Stimulated activated effector memory CD8-positive, alpha-beta T cell treated with anti-CD3 and anti-CD28 coated beads, Interleukin-12 subunit alpha, Interleukin-12 subunit beta, amount 100 ng/mL, for 72 hours (primary cell): ENCODE results near the gene MUSTN1.

ENCODE experiments used
- ATAC-seq: fragments of 150-1000 bp; cut with Tn5 transposase; 2 replicates; pipeline ENCODE4 v1.10.0; 2021
- DNase-seq, 2 donors: peaks; one replicate each; pipeline ENCODE4 v3.0.0; 2021 to 2022; ENCODE audit warnings: low spot score in 2 of 2
- H3K27ac Mint-ChIP-seq: one replicate; pipeline ENCODE4 v1.8.0; 2022; ENCODE audit warnings: mild to moderate bottlenecking, mixed read lengths
- H3K36me3 Mint-ChIP-seq: one replicate; pipeline ENCODE4 v1.8.0; 2022; ENCODE audit warnings: mild to moderate bottlenecking, mixed read lengths
- H3K4me1 Mint-ChIP-seq: one replicate; pipeline ENCODE4 v1.8.0; 2022; ENCODE audit warnings: mixed read lengths
- H3K4me3 Mint-ChIP-seq: one replicate; pipeline ENCODE4 v1.8.0; 2022; ENCODE audit warnings: mild to moderate bottlenecking, mixed read lengths
- H3K9me3 Mint-ChIP-seq: one replicate; pipeline ENCODE4 v1.8.0; 2022; ENCODE audit warnings: mixed read lengths

MUSTN1 gene

DNA sequence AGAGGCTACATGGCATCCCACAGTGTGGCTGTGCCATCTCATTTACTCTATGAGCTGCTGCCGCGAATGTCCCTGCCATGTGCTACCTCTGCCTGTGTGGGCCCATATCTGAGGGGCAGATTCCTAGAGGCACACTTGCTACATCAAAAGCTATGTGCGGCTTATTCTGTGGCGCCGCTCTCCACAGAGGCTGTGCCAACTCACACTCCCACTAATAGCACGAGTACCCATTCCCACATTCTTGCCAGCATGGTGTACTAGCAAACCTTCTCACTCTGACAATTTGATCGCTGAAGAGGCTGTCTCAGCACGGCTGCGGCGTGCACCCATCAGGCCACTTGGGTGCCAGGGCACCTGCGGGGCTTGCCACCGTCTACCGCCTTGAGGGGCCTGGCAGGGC is 31.2 kb upstream of the MUSTN1 start:
- Mint-ChIP-seq H3K4me1 (peaks cover 31% of the 10 kb centered on the region), H3K9me3 (peaks cover 5% of the 10 kb centered on the region), H3K27ac (peak overlapping the region; percentile 13), H3K36me3 (peaks cover 5% of the 10 kb centered on the region), H3K4me3 (no peak overlapping the region)
- DNase-seq (no peak), ATAC-seq (no peak)

DNA sequence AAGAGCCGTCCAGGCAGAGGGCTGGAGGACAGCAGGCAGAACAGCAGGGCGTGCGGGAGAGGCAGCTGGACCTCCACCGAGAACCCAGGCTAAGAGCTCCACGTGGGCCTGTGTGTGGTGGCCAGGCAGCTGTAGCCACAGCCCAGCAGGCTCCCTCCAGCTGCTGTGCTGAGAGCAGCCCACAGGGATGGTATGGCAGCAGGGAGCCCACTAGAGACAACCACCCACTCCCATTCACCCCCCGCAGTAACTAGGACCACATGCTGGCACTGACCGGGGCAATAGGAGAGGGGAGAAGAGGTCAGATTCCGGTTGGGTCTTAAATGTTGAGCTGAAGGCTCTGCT is 25.6 kb upstream of the MUSTN1 start:
- Mint-ChIP-seq H3K4me3 (no peak overlapping the region), H3K4me1 (peaks cover 32% of the 10 kb centered on the region), H3K9me3 (peaks cover 3% of the 10 kb centered on the region), H3K36me3 (no peaks in the 10 kb centered on the region), H3K27ac (peak overlapping the region; percentile 26)
- ATAC-seq (no peak), DNase-seq (no peak)

DNA sequence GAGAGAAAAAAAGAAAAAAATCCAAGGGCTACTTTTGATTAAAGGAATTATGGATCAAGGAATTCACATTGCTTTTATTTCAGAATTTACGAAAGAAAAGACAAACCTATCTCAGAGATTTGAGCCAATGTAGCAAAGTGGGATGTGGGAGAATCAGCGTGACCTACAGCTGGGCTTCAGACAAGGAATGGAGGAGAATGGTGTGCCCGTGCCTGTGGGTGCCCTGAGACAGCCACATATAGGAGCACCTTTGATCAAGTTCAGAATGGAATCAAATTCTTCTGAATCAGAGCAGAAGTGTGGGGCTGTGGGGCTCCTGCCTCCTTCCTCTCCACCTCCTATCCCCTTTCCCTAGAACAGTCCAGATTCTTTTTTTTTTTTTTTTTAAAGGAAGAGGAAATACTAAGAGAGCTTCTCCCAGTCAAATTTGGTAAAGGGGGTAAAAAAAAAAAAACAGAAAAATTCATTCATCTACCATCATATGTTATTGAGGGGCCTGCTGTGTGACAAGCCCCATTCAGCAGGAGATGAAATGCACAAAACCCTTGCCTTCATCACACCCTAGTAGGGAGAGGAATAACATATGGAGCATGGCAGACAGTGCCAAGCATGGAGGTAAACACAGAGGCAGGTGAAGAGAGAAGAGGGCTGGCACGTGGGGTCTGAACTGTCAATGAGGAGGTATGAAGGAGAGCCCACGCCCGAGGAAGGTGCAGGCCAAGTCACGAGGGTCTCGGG is 25.0 kb upstream of the MUSTN1 start:
- no peak for ATAC-seq
- peak overlapping the region; percentile 26 for H3K27ac Mint-ChIP-seq
- H3K4me3 Mint-ChIP-seq, result no peak overlapping the region
- peaks cover 32% of the 10 kb centered on the region for H3K4me1 Mint-ChIP-seq
- DNase-seq, result no peak
- no peaks in the 10 kb centered on the region for H3K36me3 Mint-ChIP-seq
- H3K9me3 Mint-ChIP-seq, result no peaks in the 10 kb centered on the region

DNA sequence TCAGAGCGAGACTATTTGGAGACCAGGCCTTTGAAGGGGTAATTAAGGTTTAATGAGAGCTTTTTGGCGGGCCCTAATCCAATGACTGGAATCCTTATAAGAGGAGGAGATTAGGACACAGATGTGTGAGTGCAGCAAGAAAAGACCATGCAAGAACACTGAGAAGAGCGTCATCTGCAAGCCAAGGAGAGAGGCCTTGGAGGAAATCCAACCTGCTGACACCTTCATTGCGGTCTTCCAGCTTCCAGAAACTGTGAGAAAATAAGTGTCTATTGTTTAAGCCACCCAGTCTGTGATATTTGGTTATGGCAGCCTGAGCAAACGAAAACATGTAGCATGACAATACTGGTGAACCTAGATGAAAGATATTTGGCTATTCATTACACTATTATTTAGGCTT is 23.0 kb upstream of the MUSTN1 start:
- DNase-seq (no peak), ATAC-seq (no peak)
- Mint-ChIP-seq H3K9me3 (no peaks in the 10 kb centered on the region), H3K4me3 (no peak overlapping the region), H3K4me1 (peaks cover 32% of the 10 kb centered on the region), H3K36me3 (peaks cover under 1% of the 10 kb centered on the region), H3K27ac (no peak overlapping the region)

DNA sequence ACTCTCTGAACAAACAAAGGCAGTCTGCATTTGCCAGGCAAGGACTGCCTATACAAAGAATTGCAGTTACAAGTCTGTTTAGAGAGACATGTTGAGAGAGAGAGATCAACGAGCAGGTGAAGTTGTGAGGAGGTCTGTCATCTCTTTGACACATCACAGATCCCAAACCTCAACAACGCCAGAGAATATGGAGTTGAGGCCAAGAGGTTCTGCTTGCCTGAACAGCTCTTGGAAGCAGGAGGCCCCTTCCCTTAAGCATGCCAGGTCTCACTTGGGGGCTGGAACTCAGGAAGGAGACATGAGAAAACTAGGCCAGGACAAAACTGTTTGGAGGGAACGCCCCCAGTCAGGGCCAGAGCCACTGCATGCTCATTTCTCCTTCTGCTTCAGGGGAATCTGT is 22.3 kb upstream of the MUSTN1 start:
- peaks cover 7% of the 10 kb centered on the region for H3K36me3 Mint-ChIP-seq
- H3K9me3 Mint-ChIP-seq, result no peaks in the 10 kb centered on the region
- peaks cover 28% of the 10 kb centered on the region for H3K4me1 Mint-ChIP-seq
- no peak for ATAC-seq
- DNase-seq, result no peak
- peak overlapping the region; percentile 43 for H3K27ac Mint-ChIP-seq
- no peak overlapping the region for H3K4me3 Mint-ChIP-seq

DNA sequence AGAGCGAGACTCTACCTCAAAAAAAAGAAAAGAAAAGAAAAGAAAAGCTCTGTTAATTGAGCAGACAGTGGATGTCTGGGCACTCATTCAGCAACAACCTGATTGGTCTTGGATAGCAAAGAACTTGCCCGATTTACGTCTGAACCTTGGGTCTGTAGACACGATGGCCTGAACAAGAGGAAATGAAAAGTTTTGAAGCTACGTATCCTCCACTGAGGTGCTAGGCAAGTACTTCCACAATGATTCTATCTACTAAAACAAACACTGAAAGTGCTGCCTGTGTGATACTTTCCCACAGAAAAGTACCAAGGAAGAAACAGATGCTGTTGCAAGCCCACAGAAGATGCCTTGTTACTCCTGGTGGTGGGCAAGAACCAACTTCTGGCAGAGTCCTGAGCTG is 21.8 kb upstream of the MUSTN1 start:
- ATAC-seq (no peak), DNase-seq (no peak)
- H3K4me1 Mint-ChIP-seq, result peaks cover 24% of the 10 kb centered on the region
- no peak overlapping the region for H3K4me3 Mint-ChIP-seq
- peaks cover 12% of the 10 kb centered on the region for H3K36me3 Mint-ChIP-seq
- H3K9me3 Mint-ChIP-seq, result no peaks in the 10 kb centered on the region
- H3K27ac Mint-ChIP-seq, result peak overlapping the region; percentile 43

DNA sequence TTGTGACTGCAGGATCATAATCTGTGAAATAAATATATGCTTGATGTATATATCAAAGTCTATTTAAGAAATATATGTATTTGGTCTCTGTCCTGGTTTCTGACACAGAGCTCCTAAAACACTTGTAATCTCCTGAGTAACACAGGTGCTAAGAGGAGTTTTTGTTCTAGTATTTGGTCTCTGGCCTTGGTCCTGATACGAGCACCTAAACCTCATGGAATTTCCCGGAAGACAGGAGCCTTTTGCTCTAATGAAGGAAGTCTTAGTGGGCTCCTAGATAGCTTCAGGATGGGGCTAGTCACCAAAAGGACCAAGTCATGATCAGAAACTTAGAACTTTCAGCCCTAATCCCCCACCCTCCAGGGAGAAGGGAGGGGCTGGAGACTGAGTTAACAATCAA is 19.2 kb upstream of the MUSTN1 start:
- Mint-ChIP-seq H3K27ac (no peak overlapping the region), H3K9me3 (no peaks in the 10 kb centered on the region), H3K4me3 (no peak overlapping the region), H3K4me1 (peaks cover 11% of the 10 kb centered on the region), H3K36me3 (peaks cover 22% of the 10 kb centered on the region)
- ATAC-seq (no peak), DNase-seq (no peak)

DNA sequence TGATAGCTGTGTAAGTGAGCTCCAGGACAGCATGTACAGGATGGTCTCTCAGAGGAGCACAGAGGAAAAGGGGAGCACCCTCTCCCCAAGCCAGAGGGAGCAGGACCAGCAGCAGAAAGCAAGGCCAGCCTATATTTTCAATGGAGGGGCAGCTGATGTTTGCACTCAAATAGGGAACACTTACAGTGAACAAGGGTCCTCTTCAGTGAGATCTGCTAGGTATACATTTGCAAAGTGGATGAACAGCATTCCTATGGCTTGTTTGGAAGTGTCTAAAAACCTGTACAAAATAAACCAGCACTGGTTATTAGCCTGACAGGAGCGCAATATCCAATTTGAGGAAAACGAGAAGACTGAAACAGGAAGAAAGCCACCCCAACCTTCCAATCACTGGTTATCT is 17.6 kb upstream of the MUSTN1 start:
- H3K4me3 Mint-ChIP-seq, result no peak overlapping the region
- peaks cover 11% of the 10 kb centered on the region for H3K4me1 Mint-ChIP-seq
- H3K9me3 Mint-ChIP-seq, result no peaks in the 10 kb centered on the region
- ATAC-seq, result no peak
- peaks cover 22% of the 10 kb centered on the region for H3K36me3 Mint-ChIP-seq
- DNase-seq, result no peak
- no peak overlapping the region for H3K27ac Mint-ChIP-seq

DNA sequence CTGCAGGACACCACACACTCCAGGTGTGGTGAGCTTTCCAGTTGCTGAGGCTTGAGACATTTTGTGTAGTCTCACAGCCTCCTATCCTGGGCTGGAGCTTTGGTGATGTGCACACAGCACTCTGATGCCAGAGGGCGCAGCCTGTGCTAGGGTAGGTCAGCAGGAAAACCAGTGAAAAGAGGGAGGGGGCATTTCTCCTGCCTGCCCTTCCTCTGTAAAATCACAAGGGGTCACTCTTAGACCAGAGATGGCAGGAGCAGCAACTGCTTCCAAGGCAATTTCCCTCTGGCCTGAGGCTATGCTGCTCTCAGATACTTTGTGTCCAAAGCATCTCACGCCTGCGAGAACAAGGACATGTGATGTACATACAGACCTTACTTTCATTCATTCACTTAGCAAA is 16.5 kb upstream of the MUSTN1 start:
- DNase-seq (no peak), ATAC-seq (peak; percentile 70)
- Mint-ChIP-seq H3K4me3 (no peak overlapping the region), H3K36me3 (peaks cover 22% of the 10 kb centered on the region), H3K4me1 (peaks cover 6% of the 10 kb centered on the region), H3K9me3 (no peaks in the 10 kb centered on the region), H3K27ac (no peak overlapping the region)

DNA sequence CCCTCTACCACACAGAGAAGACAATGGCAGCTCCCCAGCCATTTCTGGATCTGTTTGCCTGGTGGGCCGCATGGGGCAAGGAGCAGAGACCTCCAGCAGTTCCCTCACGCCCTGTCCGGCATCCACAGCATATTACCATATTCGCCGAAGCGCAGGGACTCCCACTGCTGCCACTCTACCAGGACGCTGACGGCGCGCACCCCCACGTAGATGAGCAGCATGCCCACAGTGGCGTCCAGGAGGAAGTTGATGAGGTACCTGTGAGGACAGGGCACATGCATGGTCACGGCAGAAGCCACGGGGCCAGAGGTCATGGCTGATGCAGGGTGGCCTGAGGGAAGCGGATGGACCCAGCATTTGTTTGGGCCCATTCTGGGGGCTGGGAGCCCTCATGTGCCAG is 14.8 kb upstream of the MUSTN1 start:
- Mint-ChIP-seq H3K9me3 (no peaks in the 10 kb centered on the region), H3K36me3 (peaks cover 22% of the 10 kb centered on the region), H3K4me3 (no peak overlapping the region), H3K27ac (no peak overlapping the region), H3K4me1 (no peaks in the 10 kb centered on the region)
- ATAC-seq (no peak), DNase-seq (no peak)

DNA sequence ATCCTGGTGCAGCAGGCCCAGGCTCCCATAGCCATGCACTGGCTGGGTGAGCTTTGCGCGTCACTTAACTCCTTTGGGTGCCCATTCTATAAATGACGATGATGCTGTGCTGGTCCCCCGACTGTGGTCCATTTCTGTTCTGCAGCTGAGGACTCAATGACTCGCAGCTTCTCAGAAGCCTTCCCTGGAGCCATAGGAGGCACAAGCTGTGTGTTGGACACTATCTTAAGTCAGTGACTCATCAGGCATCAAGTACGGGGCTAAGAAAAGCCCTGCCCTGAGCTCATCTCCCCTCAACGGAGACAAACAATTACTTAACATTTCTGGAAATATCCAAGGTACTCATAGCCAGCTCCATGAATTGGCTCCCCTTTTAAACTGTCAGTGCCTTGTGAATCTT is 13.8 kb upstream of the MUSTN1 start:
- Mint-ChIP-seq H3K4me1 (no peaks in the 10 kb centered on the region), H3K4me3 (no peak overlapping the region), H3K36me3 (peaks cover 22% of the 10 kb centered on the region), H3K9me3 (no peaks in the 10 kb centered on the region), H3K27ac (no peak overlapping the region)
- ATAC-seq, result no peak
- no peak for DNase-seq

DNA sequence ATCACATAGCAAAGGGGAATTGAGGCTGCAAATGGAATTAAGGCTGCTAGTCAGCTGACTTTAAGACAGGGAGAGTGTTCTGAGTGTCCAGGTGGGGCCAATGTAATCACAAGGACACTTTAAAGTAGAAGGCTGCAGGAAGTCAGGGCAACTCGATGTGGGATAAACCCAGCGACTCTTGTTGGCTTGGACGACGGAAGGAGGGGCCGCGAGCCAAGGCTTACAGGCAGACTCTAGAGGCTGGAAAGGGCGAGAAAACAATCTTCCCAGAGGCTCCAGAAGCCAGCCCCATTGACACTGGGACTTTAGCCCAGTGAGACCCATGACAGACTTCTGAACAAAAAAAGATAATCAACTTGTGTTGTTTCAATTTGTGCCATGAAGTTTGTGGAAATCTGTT is 12.9 kb upstream of the MUSTN1 start:
- DNase-seq (no peak), ATAC-seq (no peak)
- Mint-ChIP-seq H3K4me1 (no peaks in the 10 kb centered on the region), H3K36me3 (peaks cover 20% of the 10 kb centered on the region), H3K9me3 (no peaks in the 10 kb centered on the region), H3K27ac (no peak overlapping the region), H3K4me3 (no peak overlapping the region)

DNA sequence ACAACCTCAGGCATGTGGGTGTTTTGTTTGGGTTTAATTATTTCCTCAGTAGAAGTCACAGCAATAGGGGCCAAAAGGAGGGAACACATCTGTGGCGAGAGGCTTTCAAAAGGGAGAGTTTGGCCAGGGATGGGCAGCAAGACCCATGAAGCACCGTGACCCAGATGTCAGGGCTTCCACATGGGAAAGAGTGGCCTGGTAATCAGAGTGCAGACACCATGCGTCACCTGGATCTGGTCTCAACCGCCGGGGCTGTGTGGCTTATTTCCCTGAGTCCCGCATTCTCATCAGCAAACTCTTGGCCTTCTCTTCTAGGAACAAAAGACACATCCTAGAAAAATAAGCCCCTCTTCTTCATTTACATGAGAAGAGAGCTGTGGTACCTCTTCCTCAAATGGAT is 12.4 kb upstream of the MUSTN1 start:
- H3K4me3 Mint-ChIP-seq, result no peak overlapping the region
- no peak overlapping the region for H3K27ac Mint-ChIP-seq
- peaks cover 15% of the 10 kb centered on the region for H3K36me3 Mint-ChIP-seq

DNA sequence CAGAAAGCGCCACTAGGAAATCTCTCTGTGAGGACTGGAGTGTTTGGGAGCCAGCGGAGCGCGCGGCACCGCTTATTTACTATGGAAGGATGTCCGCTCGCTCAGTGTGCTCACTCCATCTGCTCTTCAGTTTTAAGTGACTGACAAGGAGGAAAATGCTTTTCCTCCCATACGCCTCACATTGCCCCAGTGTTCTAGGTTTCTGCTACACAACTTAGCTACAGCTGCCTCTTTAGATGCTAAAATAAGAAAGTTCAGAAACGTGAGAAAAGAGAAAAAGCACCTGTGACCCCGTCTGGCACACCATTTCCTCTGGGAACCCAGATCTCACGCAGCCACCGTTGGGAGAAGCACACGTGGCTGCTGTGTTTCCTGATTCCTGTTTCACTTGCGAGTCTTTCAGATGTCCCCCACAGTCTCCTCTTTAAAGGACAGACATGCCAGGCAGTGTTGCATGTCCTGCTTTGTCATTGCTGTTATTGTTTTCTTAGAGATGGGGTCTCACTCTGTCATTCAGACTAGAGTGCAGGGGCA is 11.7 kb upstream of the MUSTN1 start:
- no peak for ATAC-seq
- peaks cover 8% of the 10 kb centered on the region for H3K36me3 Mint-ChIP-seq
- H3K4me1 Mint-ChIP-seq, result peaks cover 7% of the 10 kb centered on the region

More for the DNA sequence above, 12.4 kb upstream of the MUSTN1 start:
- DNase-seq (no peak), ATAC-seq (no peak)
- Mint-ChIP-seq H3K4me1 (no peaks in the 10 kb centered on the region), H3K9me3 (no peaks in the 10 kb centered on the region)

DNA sequence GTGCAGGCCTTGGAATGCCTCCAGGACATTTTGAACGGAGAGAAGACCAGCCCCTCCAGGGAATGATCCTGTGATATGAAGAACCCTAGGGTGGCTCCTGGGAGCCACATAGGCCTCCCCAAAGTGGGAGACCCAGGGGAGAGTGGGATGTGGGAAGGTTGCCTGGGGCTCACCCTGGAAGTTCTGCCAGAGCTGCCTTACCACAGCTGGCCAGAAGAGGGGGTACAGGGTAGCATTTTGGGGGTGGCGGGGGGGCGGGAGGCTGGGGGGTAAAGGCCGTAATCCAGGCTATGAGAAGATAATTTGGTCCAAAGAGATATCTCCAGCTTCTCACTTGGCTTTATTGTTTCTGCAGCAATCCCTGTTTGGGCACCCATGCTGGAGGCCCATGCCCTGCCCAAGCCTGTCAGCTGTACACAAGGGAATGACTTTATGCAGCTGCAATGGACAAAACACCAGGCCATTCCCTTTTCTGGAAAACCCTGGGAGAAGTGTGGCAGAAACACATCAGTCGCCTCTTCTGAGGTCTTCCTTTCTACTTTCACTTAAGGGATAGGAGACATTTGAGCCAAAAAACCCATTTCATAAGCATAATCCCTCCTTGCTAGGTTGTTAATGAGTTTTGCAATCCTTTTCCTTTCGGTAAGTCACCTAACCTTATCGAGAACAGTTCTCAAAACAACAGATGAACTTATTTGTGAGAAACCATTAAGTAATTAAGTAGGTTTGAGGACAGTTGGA is 11.0 kb upstream of the MUSTN1 start:
- ATAC-seq (no peak), DNase-seq (no peak)
- peaks cover 11% of the 10 kb centered on the region for H3K4me1 Mint-ChIP-seq
- H3K27ac Mint-ChIP-seq, result no peak overlapping the region
- H3K9me3 Mint-ChIP-seq, result no peaks in the 10 kb centered on the region
- no peak overlapping the region for H3K4me3 Mint-ChIP-seq
- H3K36me3 Mint-ChIP-seq, result peaks cover 6% of the 10 kb centered on the region

More for the DNA sequence above, 11.7 kb upstream of the MUSTN1 start:
- Mint-ChIP-seq H3K27ac (no peak overlapping the region), H3K9me3 (no peaks in the 10 kb centered on the region), H3K4me3 (no peak overlapping the region)
- DNase-seq, result no peak

DNA sequence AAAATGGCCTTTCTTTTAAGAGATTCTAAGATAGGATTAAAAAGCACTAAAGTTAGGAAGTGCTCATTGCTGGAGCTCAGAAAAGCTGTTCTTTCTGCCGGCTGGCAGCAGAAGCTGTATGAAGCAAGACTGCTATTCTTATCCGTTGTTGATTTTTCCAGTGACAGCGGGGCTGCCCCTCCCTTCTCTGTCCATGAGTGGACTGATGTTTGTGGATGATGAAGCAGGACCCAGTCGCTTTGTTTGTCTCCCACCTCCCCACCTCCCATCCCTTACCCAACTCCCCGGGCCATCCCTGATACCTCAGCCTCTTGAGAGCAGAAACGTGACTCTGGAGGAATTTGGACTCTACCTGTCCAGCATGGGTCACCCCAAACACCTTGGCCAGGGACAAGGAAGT is 10.3 kb upstream of the MUSTN1 start:
- Mint-ChIP-seq H3K4me3 (no peak overlapping the region), H3K27ac (no peak overlapping the region), H3K36me3 (peaks cover 7% of the 10 kb centered on the region), H3K4me1 (peaks cover 18% of the 10 kb centered on the region), H3K9me3 (no peaks in the 10 kb centered on the region)
- ATAC-seq, result no peak
- no peak for DNase-seq
